Calu3 (cell line): ENCODE measurements around the gene FGF18. TPM values are rescaled to one million over a fixed set of nuclear protein-coding genes. Genes with fewer than 3 reads are reported as not detected.
"Not testable (repeated sequence)": the region's sequence is repeated elsewhere in the genome, so short reads cannot be mapped to it uniquely, and the experiment has no call there.

Source experiments
- BruUV-seq: library from RNA; stranded (reverse); fragments of 400-500 nt; replicated peaks from 2 replicates; lab custom pipeline; 2021; lab: Mats Ljungman, UMichigan
- CTCF ChIA-PET: fragments of 300-600 bp; sonication (Branson Sonifier 250); formaldehyde crosslinking; loops from one replicate; lab custom pipeline; 2022; ENCODE audit warnings: antibody characterized with exemption; lab: Charles Lee
- DNase-seq: peaks from one replicate; pipeline ENCODE4 v3.0.0; 2022
- H3K27ac Mint-ChIP-seq: one replicate; pipeline ENCODE4 v1.8.0; 2022; ENCODE audit warnings: mixed read lengths; ENCODE audit not compliant: unreplicated experiment
- H3K27me3 Mint-ChIP-seq: one replicate; pipeline ENCODE4 v1.8.0; 2022; ENCODE audit warnings: mixed read lengths; ENCODE audit not compliant: unreplicated experiment
- H3K36me3 Mint-ChIP-seq: one replicate; pipeline ENCODE4 v1.8.0; 2022; ENCODE audit warnings: mild to moderate bottlenecking, moderate library complexity, mixed read lengths; ENCODE audit not compliant: insufficient read depth, unreplicated experiment
- H3K4me1 Mint-ChIP-seq: one replicate; pipeline ENCODE4 v1.8.0; 2022; ENCODE audit warnings: mild to moderate bottlenecking, low read depth, mixed read lengths; ENCODE audit not compliant: unreplicated experiment
- H3K4me3 Mint-ChIP-seq: one replicate; pipeline ENCODE4 v1.8.0; 2022; ENCODE audit warnings: mild to moderate bottlenecking, low read depth, moderate library complexity, mixed read lengths; ENCODE audit not compliant: unreplicated experiment
- H3K9me3 Mint-ChIP-seq: one replicate; pipeline ENCODE4 v1.8.0; 2022; ENCODE audit warnings: low read depth, mixed read lengths; ENCODE audit not compliant: unreplicated experiment
- CTCF ChIP-seq: fragments of 200-600 bp; IDR thresholded peaks from one replicate; pipeline ENCODE4 v1.8.0; 2022; ENCODE audit warnings: antibody characterized with exemption; ENCODE audit not compliant: unreplicated experiment
- intact Hi-C: fragments of 100-400 bp; cut with micrococcal nuclease; formaldehyde crosslinking; loops from one replicate; pipeline ENCODE4 v1.10.0; 2022; ENCODE audit not compliant: unreplicated experiment
- total RNA-seq: library from RNA; stranded (reverse); gene quantifications from 2 replicates; pipeline ENCODE4 v1.2.3, GENCODE V29; 2022

FGF18 gene
- total RNA-seq, 1 experiment from 2014 or later: 0.76 TPM

- no TSS peak for BruUV-seq
- Mint-ChIP-seq H3K27ac (no peak overlapping the region), H3K9me3 (no peaks in the 10 kb centered on the region), H3K4me3 (peak overlapping the region; percentile 28), H3K27me3 (no peaks in the 10 kb centered on the region), H3K4me1 (peaks cover 57% of the 10 kb centered on the region), H3K36me3 (peaks cover 98% of the 10 kb centered on the region)
- no peak for TF ChIP-seq CTCF
- no peak for DNase-seq
- CTCF ChIA-PET: no interaction called here
- intact Hi-C loops: loop anchor here (10.0 kb wide), 1 partner anchor 608 kb away; the partner anchor contains the start of gene FBXW11
Measured at GRCh38 chr5:171397190-171397589, 22.3 kb upstream of the FGF18 start.

- BruUV-seq: no TSS peak
- no peak overlapping the region for H3K4me3 Mint-ChIP-seq
- no peak overlapping the region for H3K27ac Mint-ChIP-seq
- TF ChIP-seq CTCF: no peak
- H3K36me3 Mint-ChIP-seq: peaks cover 96% of the 10 kb centered on the region
- intact Hi-C loops: loop anchor here (10.0 kb wide), 1 partner anchor 607 kb away; the partner anchor contains the start of gene FBXW11
- H3K27me3 Mint-ChIP-seq: no peaks in the 10 kb centered on the region
- DNase-seq: no peak
- CTCF ChIA-PET: no interaction called here
- no peaks in the 10 kb centered on the region for H3K9me3 Mint-ChIP-seq
- peaks cover 53% of the 10 kb centered on the region for H3K4me1 Mint-ChIP-seq
Measured at GRCh38 chr5:171397599-171397998, 21.8 kb upstream of the FGF18 start.

GRCh38 chr5:171398660-171399059 is 20.8 kb upstream of the FGF18 start:
- H3K9me3 Mint-ChIP-seq, CTCF ChIA-PET, H3K27me3 Mint-ChIP-seq, DNase-seq, BruUV-seq: not testable (repeated sequence)
- H3K4me1 Mint-ChIP-seq: peaks cover 43% of the 10 kb centered on the region
- peak overlapping the region; percentile 32 for H3K4me3 Mint-ChIP-seq
- H3K27ac Mint-ChIP-seq: peak overlapping the region; percentile 50
- peaks cover 89% of the 10 kb centered on the region for H3K36me3 Mint-ChIP-seq
- intact Hi-C loops: loop anchor here (10.0 kb wide), 1 partner anchor 606 kb away; the partner anchor contains the start of gene FBXW11

- peaks cover 81% of the 10 kb centered on the region for H3K36me3 Mint-ChIP-seq
- H3K27me3 Mint-ChIP-seq: no peaks in the 10 kb centered on the region
- TF ChIP-seq CTCF: no peak
- CTCF ChIA-PET: no interaction called here
- peak overlapping the region; percentile 60 for H3K27ac Mint-ChIP-seq
- H3K4me1 Mint-ChIP-seq: peaks cover 39% of the 10 kb centered on the region
- intact Hi-C loops: no loop called here
- no peaks in the 10 kb centered on the region for H3K9me3 Mint-ChIP-seq
- BruUV-seq: no TSS peak
- no peak overlapping the region for H3K4me3 Mint-ChIP-seq
- no peak for DNase-seq
Measured at GRCh38 chr5:171400169-171400568, 19.3 kb upstream of the FGF18 start.
